22Rv1 (cell line): ENCODE measurements around the gene CREG1.
A peak's percentile ranks its signal among the peaks of the same experiment; 100 is the strongest.

Experiments used
- H3K27ac ChIP-seq: fragments of 450-650 bp; 2 replicates; pipeline ENCODE4 v1.5.1; 2017
- ZFX ChIP-seq: fragments of 450-650 bp; IDR thresholded peaks from 2 replicates; pipeline ENCODE4 v1.6.1; 2017; ENCODE audit warnings: antibody characterized with exemption, borderline replicate concordance
- TF ChIP-seq, protein P1 (sequence below): fragments of 450-650 bp; IDR thresholded peaks from 2 replicates; pipeline ENCODE4 v1.5.1; 2017; ENCODE audit warnings: mild to moderate bottlenecking

CREG1 gene

DNA sequence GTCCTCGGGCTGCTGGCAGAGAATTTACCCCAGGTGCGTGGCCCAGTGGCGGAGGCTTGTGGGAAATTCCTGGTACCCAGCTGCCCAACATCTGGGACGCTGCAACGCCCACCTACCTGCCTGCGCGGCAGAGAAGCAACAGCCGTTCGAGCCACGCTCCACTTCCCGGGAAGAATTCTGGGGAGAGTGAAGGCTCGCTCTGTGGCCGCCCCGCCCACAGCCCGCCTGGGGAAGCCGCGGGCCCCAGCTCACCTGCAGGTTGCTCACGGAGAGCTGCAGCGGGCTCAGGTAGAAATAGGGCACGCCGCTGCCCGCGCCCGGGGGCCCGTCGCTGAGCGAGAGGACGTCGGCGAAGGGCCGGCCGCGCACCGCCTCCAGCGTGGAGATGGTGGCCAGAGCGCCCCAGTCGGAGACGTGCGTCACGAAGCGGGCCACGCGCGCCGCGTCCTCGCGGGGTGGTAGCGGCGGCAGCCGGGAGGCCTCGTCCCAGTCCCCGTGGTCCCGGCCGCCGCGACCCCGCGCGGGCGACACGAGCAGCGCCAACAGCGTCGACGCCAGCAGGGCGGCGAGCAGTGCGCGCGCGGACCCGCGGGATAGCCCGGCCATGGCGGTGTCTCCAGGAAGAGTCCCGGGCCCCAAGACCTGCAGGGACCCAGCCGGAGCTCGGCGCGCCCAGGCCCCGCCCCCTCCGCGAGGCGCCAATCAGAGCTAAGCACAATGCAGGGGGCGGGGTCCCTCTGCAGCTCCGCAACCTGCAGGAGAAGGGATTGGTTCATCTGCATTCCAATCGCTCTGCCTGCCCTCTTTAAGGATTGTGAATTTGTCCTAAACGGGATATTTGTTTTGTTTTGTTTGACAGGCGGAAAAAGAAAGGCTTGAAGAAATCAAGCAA lies at the start of gene CREG1:
Gene CREG1, minus strand, starts transcription at position 627 of the 892 bp plus-strand sequence.
- peak within 1 kb of the TSS; percentile 48 for H3K27ac ChIP-seq
- TF ChIP-seq, protein P1, sequence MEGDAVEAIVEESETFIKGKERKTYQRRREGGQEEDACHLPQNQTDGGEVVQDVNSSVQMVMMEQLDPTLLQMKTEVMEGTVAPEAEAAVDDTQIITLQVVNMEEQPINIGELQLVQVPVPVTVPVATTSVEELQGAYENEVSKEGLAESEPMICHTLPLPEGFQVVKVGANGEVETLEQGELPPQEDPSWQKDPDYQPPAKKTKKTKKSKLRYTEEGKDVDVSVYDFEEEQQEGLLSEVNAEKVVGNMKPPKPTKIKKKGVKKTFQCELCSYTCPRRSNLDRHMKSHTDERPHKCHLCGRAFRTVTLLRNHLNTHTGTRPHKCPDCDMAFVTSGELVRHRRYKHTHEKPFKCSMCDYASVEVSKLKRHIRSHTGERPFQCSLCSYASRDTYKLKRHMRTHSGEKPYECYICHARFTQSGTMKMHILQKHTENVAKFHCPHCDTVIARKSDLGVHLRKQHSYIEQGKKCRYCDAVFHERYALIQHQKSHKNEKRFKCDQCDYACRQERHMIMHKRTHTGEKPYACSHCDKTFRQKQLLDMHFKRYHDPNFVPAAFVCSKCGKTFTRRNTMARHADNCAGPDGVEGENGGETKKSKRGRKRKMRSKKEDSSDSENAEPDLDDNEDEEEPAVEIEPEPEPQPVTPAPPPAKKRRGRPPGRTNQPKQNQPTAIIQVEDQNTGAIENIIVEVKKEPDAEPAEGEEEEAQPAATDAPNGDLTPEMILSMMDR = 0 out of 2 replicates have a peak, but pooled peaks have one; percentile 6
- no peak for TF ChIP-seq ZFX

DNA sequence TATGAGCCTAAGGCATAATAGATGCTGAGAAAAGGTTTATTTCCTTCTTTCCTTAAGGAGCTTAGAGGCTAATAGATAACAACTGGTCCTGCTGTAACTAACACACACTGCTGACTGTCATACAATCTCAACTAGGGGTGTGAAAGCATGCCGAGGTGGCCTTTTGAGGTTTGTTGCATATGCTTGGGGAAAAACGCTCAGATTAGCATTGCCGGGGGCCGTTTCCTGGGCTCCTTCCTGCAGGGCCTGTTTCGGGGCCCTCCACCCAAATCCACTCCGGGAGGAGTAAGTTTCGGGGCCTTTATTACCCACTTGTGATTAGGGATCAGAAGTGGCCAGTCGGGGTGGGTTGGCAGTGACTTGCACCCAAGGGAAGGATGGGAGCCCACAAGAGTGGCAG lies 49.3 kb upstream of the CREG1 start:
- TF ChIP-seq ZFX = no peak
- TF ChIP-seq, protein P1 = no peak
- H3K27ac ChIP-seq = no peak overlapping the region

DNA sequence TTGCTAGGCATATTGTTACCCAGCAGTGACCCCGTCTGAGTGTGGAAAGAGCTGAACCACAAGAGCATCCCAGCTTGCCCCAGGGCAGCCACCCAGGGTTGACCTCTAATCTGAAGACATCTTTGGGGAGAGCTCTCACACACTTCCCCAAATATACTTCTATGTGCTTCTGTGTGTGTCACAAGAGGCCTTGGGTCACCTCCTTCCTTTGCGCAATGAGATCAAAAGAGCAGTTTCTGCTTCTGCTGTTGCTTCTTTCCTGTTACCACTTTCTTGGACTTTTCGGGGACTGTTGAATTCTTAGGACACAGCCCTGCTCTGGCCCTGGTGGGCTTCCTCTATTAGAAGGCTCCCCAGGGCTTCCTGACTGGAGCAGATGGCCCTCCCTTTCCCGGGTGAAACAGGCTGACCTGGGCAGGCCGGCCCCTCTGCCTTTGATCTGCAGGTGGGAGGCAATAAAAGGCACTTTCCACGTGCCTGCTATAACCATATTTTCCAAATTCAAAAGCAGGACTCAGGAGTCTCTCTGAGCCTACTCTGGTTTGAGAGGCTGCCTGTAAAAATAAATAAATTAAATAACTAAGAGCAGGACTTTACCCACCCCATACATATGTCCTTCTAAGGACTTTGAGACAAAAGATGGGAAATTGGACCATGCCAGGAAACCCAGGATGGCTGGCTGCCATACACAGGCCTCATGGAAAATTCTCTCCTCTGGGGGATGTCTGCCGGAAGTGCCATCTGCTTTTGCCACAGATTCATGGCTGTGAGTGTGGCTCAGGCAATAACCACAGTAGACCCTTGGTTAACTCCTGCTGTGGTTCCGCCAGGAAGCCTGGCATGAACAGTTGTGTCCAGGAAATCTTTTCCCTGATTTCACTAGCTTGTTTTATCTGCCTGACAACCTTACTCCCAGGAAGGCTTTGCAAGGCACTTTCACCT lies 48.2 kb upstream of the CREG1 start:
- TF ChIP-seq ZFX = no peak
- H3K27ac ChIP-seq = no peak overlapping the region

DNA sequence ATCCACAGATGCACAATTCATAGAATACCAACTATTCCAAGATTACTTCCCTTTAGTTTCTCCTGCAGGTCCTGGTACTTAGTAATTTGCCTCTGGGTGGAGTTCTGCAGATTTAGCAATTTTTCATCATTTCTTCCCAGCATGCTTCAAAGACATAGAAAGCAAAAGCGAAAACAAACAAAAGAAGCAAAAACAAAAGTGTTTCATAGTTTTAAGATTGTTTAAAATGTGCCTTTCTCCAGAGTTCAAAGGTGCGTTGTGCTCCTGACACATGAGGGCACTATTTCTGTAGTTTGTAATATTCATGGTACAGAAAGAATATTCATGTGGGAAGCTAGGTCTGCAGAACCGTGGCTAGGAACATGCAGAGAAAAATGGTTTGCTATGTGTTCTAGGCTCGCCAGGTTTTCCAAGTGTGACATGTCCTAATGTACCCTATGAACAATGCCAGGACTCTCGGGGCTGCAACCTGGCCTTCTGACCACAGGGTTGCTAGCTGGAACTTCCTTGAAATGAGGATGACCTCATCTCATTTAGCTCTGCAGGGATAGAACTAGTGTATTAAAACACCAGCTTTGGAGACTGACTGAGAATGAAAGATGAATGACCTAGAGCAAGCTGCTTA lies 46.5 kb upstream of the CREG1 start:
- no peak overlapping the region for H3K27ac ChIP-seq
- TF ChIP-seq, protein P1 = peak; percentile 66
- no peak for TF ChIP-seq ZFX

DNA sequence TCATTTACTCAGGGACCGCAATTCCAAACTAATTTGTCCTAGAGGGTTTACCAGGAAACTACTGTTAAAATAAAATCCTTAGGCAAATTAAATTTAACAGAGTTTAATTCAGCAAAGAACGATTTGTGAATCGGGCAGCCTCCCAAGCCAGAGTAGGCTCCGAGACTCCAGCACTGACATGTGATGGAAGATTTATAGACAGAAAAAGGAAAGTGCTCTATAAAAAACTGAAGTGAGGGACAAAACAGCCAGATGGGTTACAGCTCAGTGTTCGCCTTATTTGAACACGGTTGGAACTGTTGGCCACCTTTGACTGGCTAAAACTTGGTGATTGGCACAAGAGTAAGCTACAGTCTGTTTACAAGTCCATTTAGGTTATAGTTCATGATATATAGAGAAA lies 41.3 kb upstream of the CREG1 start:
- H3K27ac ChIP-seq = no peak overlapping the region
- no peak for TF ChIP-seq ZFX
- TF ChIP-seq, protein P1 = no peak

DNA sequence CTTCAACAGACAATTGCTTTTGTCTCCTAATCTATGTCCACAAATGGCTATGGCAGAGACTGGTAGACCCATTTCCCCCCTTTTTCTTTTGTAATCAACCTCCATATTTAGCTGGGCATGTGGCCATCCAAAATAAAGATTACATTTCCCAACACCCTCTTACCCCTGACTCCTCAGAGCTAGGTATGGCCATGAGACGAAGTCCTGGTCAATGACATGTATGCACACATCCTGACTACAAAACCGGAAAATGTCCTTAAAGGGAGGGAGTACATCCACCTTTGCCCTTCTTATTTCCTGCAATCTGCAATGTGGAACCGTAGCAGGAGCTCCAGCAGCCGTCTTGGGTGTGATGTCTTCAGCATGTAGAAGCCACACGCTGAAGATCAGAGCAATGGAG lies 40.3 kb upstream of the CREG1 start:
- H3K27ac ChIP-seq = no peak overlapping the region
- no peak for TF ChIP-seq ZFX
- TF ChIP-seq, protein P1 = no peak

DNA sequence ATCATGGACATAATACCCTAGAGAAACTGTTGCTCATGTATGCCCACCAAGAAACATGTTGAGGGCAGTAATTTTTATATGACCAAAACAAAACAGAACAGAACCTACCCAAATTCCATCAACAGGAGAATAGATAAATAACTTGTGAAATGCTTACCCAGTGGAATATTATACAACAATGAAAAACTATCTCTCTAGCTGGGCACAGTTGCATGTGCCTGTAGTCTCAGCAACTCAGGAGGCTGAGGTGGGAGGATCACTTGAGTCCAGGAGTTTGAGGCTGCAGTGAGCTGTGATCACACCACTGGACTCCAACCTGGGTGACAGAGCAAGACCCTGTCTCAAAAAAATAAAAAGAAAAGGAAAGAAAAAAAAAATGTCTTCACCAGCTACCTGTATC lies 38.9 kb upstream of the CREG1 start:
- TF ChIP-seq ZFX = no peak
- TF ChIP-seq, protein P1 = no peak
- no peak overlapping the region for H3K27ac ChIP-seq
